Duodenal mucosa (tissue), 2 donors: ENCODE measurements around the gene CCDC77.

Experiments
- H3K27ac ChIP-seq: one replicate; pipeline ENCODE4 v1.7.0; 2013; ENCODE audit warnings: low read depth, low read length
- H3K27me3 ChIP-seq, 2 donors: one replicate each; pipeline ENCODE4 v1.7.0; 2013; ENCODE audit warnings: low read length in 2 of 2, control low read depth in 1 of 2; ENCODE audit not compliant: insufficient read depth in 2 of 2, control insufficient read depth in 1 of 2
- H3K36me3 ChIP-seq, 2 donors: one replicate each; pipeline ENCODE4 v1.7.0; 2013; ENCODE audit warnings: low read length in 2 of 2, control low read depth in 1 of 2; ENCODE audit not compliant: insufficient read depth in 2 of 2, control insufficient read depth in 1 of 2
- H3K4me1 ChIP-seq, 2 donors: one replicate each; pipeline ENCODE4 v1.7.0; 2013; ENCODE audit warnings: low read length in 2 of 2, control low read depth in 1 of 2; ENCODE audit not compliant: insufficient read depth in 2 of 2, control insufficient read depth in 1 of 2
- H3K4me3 ChIP-seq, 2 donors: one replicate each; pipeline ENCODE4 v1.7.0; 2013; ENCODE audit warnings: low read length in 2 of 2, low read depth in 1 of 2
- H3K9ac ChIP-seq, 2 donors: one replicate each; pipeline ENCODE4 v1.7.0; 2013; ENCODE audit warnings: low read length in 2 of 2, low read depth in 1 of 2
- H3K9me3 ChIP-seq, 2 donors: one replicate each; pipeline ENCODE4 v1.7.0; 2013; ENCODE audit warnings: low read length in 2 of 2, control low read depth in 1 of 2; ENCODE audit not compliant: control insufficient read depth in 1 of 2

Gene CCDC77

GRCh38 chr12:475286-475685 lies 73.8 kb downstream of the CCDC77 start:
- Histone ChIP-seq H3K36me3 (no peaks in the 10 kb centered on the region), H3K9me3 (no peaks in the 10 kb centered on the region), H3K9ac (no peak overlapping the region), H3K27me3 (no peaks in the 10 kb centered on the region), H3K27ac (no peak overlapping the region), H3K4me3 (no peak overlapping the region), H3K4me1 (no peaks in the 10 kb centered on the region)

GRCh38 chr12:479161-479560 lies 77.7 kb downstream of the CCDC77 start:
- H3K9me3 ChIP-seq, result no peaks in the 10 kb centered on the region
- no peak overlapping the region for H3K9ac ChIP-seq
- H3K36me3 ChIP-seq, result no peaks in the 10 kb centered on the region
- H3K4me3 ChIP-seq, result no peak overlapping the region
- no peaks in the 10 kb centered on the region for H3K27me3 ChIP-seq
- peaks cover 0 to 4% of the 10 kb centered on the region in 2 donors for H3K4me1 ChIP-seq
- no peak overlapping the region for H3K27ac ChIP-seq

GRCh38 chr12:480831-481816 lies 79.7 kb downstream of the CCDC77 start:
- no peaks in the 10 kb centered on the region for H3K9me3 ChIP-seq
- H3K36me3 ChIP-seq, result no peaks in the 10 kb centered on the region
- peaks cover 0 to 4% of the 10 kb centered on the region in 2 donors for H3K4me1 ChIP-seq
- H3K4me3 ChIP-seq, result no peak overlapping the region
- no peak overlapping the region for H3K9ac ChIP-seq
- H3K27me3 ChIP-seq, result no peaks in the 10 kb centered on the region
- no peak overlapping the region for H3K27ac ChIP-seq

GRCh38 chr12:482061-482460 lies 80.6 kb downstream of the CCDC77 start:
- no peak overlapping the region for H3K4me3 ChIP-seq
- no peak overlapping the region for H3K27ac ChIP-seq
- H3K4me1 ChIP-seq, result peaks cover 0 to 4% of the 10 kb centered on the region in 2 donors
- H3K27me3 ChIP-seq, result no peaks in the 10 kb centered on the region
- no peak overlapping the region for H3K9ac ChIP-seq
- H3K9me3 ChIP-seq, result no peaks in the 10 kb centered on the region
- H3K36me3 ChIP-seq, result no peaks in the 10 kb centered on the region

- no peaks in the 10 kb centered on the region for H3K36me3 ChIP-seq
- H3K4me3 ChIP-seq, result no peak overlapping the region
- peaks cover 0 to 4% of the 10 kb centered on the region in 2 donors for H3K4me1 ChIP-seq
- no peaks in the 10 kb centered on the region for H3K9me3 ChIP-seq
- no peaks in the 10 kb centered on the region for H3K27me3 ChIP-seq
- H3K9ac ChIP-seq, result no peak overlapping the region
- no peak overlapping the region for H3K27ac ChIP-seq
Observed at GRCh38 chr12:484096-484495, 82.7 kb downstream of the CCDC77 start.

- Histone ChIP-seq H3K9ac (no peak overlapping the region), H3K4me1 (no peaks in the 10 kb centered on the region), H3K9me3 (no peaks in the 10 kb centered on the region), H3K27me3 (no peaks in the 10 kb centered on the region), H3K4me3 (no peak overlapping the region), H3K27ac (no peak overlapping the region), H3K36me3 (no peaks in the 10 kb centered on the region)
Observed at GRCh38 chr12:490260-490659, 88.8 kb downstream of the CCDC77 start.
